Astrocyte (in vitro differentiated cells and primary cell): ENCODE measurements around the gene AGPAT3. TPM values are rescaled to one million over a fixed set of nuclear protein-coding genes. Genes with fewer than 3 reads are reported as not detected.

Experiments used
- DNase-seq: peaks from one replicate; pipeline ENCODE4 v3.0.0-alpha.2; 2010; ENCODE audit warnings: low read depth
- FAIRE-seq: peaks from 2 replicates; lab custom pipeline; 2011; peaks lifted over from hg19 to GRCh38; lab: Jason Lieb, UNC
- H2AFZ ChIP-seq: 2 replicates; pipeline ENCODE4 v1.6.0; 2012; ENCODE audit warnings: low read depth, low read length, inconsistent platforms
- H3K27ac ChIP-seq: 2 replicates; pipeline ENCODE4 v1.5.1; 2011; ENCODE audit warnings: low read depth, low read length, inconsistent platforms
- H3K27me3 ChIP-seq: 2 replicates; pipeline ENCODE4 v1.6.0; 2011; ENCODE audit warnings: low read length, inconsistent platforms; ENCODE audit not compliant: insufficient read depth
- H3K36me3 ChIP-seq: 2 replicates; pipeline ENCODE4 v1.5.1; 2011; ENCODE audit warnings: low read length, inconsistent platforms; ENCODE audit not compliant: insufficient read depth
- H3K4me1 ChIP-seq: 2 replicates; pipeline ENCODE4 v1.5.1; 2011; ENCODE audit warnings: low read length, inconsistent platforms; ENCODE audit not compliant: insufficient read depth
- H3K4me2 ChIP-seq: 2 replicates; pipeline ENCODE4 v1.6.0; 2012; ENCODE audit warnings: low read length, inconsistent platforms
- H3K4me3 ChIP-seq: 2 replicates; pipeline ENCODE4 v1.5.1; 2011; ENCODE audit warnings: low read depth, mild to moderate bottlenecking, low read length, inconsistent platforms; ENCODE audit not compliant: insufficient read depth
- H3K79me2 ChIP-seq: 2 replicates; pipeline ENCODE4 v1.6.0; 2012; ENCODE audit warnings: mild to moderate bottlenecking, low read length, inconsistent platforms; ENCODE audit not compliant: insufficient read depth
- H3K9ac ChIP-seq: 2 replicates; pipeline ENCODE4 v1.6.0; 2012; ENCODE audit warnings: mild to moderate bottlenecking, low read length, inconsistent platforms
- H3K9me3 ChIP-seq: 2 replicates; pipeline ENCODE4 v1.5.1; 2012; ENCODE audit warnings: low read depth, mild to moderate bottlenecking, low read length, inconsistent platforms; ENCODE audit not compliant: insufficient read depth
- H4K20me1 ChIP-seq: 2 replicates; pipeline ENCODE4 v1.6.0; 2012; ENCODE audit warnings: low read length, inconsistent platforms; ENCODE audit not compliant: insufficient read depth
- H3K27ac Mint-ChIP-seq: one replicate; pipeline ENCODE4 v1.8.0; 2021; ENCODE audit warnings: mild to moderate bottlenecking, mixed read lengths; ENCODE audit not compliant: unreplicated experiment
- H3K27me3 Mint-ChIP-seq: one replicate; pipeline ENCODE4 v1.8.0; 2021; ENCODE audit warnings: low read depth, mixed read lengths; ENCODE audit not compliant: unreplicated experiment
- H3K36me3 Mint-ChIP-seq: one replicate; pipeline ENCODE4 v1.8.0; 2021; ENCODE audit warnings: low read depth, mixed read lengths; ENCODE audit not compliant: unreplicated experiment
- H3K4me1 Mint-ChIP-seq: one replicate; pipeline ENCODE4 v1.8.0; 2021; ENCODE audit warnings: low read depth, mixed read lengths; ENCODE audit not compliant: unreplicated experiment
- H3K4me3 Mint-ChIP-seq: one replicate; pipeline ENCODE4 v1.8.0; 2021; ENCODE audit warnings: mild to moderate bottlenecking, moderate library complexity, mixed read lengths; ENCODE audit not compliant: unreplicated experiment
- H3K9me3 Mint-ChIP-seq: one replicate; pipeline ENCODE4 v1.8.0; 2021; ENCODE audit warnings: mild to moderate bottlenecking, mixed read lengths; ENCODE audit not compliant: unreplicated experiment
- EZH2 ChIP-seq: IDR thresholded peaks from 2 replicates; pipeline ENCODE4 v1.6.1; 2012; ENCODE audit warnings: mild to moderate bottlenecking, low read length, inconsistent platforms; ENCODE audit not compliant: insufficient read depth
- total RNA-seq: library from RNA; stranded (reverse); gene quantifications from 2 replicates; pipeline ENCODE4 v1.2.1, GENCODE V29; 2021
- TF ChIP-seq, protein P1 (sequence below): IDR thresholded peaks from 2 replicates; pipeline ENCODE4 v1.5.1; 2011; ENCODE audit warnings: low read depth, mild to moderate bottlenecking, inconsistent platforms, low read length, moderate library complexity; ENCODE audit not compliant: insufficient read depth

AGPAT3 gene
- total RNA-seq, 1 donor from 2014 or later: 34.7 TPM

DNA sequence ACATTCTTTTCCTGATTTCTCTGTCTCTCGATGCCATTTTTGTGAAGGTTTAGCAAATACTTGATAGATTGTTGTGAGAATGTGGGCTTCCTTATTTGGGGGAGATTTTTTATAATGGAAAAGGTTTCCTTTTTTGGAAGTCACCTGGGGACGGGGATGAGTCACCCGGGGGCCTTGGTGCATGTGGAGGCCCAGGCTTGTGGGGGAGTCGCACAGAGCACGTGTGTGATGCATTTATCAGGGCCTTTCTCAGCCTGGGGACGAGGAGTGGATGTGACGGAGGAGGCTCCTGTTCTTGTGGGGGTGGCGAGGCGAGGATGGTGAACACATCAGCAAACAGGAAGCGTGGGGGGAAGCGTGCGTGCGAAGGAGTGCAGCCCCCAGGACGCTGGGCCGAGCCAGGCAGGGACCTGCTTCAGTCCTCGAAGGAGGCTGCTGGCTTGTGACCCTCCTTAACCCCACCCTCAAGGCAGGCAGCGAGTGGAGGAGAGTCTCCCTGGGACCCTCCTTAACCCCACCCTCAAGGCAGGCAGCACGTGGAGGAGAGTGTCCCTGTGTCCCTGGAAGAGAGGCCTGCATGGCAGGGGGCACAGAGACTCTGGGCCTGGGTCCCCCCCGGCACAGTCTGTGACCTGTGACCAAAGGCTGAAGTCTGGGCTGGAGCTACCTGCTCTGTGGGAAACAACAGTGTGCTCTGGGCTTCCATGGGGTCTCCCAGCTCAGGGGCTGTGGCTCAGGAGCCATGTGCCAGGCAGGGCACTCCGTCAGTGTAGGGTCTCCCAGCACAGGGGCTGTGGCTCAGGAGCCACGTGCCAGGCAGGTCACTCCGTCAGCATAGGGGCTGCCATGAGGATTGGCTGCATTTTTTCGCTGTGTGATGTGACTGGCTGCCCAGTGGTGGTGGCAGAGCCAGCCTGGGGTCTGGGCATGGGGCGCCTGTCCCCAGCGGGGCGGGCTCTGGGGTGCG lies 57.2 kb downstream of the AGPAT3 start:
- no peaks in the 10 kb centered on the region for H3K36me3 ChIP-seq
- H3K4me3 ChIP-seq: no peak overlapping the region
- DNase-seq (peak; percentile 29), FAIRE-seq (no peak)
- no peak overlapping the region for H3K27ac ChIP-seq
- no peak for TF ChIP-seq EZH2
- TF ChIP-seq, protein P1, sequence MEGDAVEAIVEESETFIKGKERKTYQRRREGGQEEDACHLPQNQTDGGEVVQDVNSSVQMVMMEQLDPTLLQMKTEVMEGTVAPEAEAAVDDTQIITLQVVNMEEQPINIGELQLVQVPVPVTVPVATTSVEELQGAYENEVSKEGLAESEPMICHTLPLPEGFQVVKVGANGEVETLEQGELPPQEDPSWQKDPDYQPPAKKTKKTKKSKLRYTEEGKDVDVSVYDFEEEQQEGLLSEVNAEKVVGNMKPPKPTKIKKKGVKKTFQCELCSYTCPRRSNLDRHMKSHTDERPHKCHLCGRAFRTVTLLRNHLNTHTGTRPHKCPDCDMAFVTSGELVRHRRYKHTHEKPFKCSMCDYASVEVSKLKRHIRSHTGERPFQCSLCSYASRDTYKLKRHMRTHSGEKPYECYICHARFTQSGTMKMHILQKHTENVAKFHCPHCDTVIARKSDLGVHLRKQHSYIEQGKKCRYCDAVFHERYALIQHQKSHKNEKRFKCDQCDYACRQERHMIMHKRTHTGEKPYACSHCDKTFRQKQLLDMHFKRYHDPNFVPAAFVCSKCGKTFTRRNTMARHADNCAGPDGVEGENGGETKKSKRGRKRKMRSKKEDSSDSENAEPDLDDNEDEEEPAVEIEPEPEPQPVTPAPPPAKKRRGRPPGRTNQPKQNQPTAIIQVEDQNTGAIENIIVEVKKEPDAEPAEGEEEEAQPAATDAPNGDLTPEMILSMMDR: no peak
- no peaks in the 10 kb centered on the region for H3K9me3 Mint-ChIP-seq
- H3K9ac ChIP-seq: no peak overlapping the region
- H4K20me1 ChIP-seq: peaks cover 69% of the 10 kb centered on the region
- peaks cover 5% of the 10 kb centered on the region for H3K36me3 Mint-ChIP-seq
- H3K27me3 Mint-ChIP-seq: no peaks in the 10 kb centered on the region
- no peaks in the 10 kb centered on the region for H3K9me3 ChIP-seq
- H3K4me1 Mint-ChIP-seq: peaks cover 22% of the 10 kb centered on the region
- H2AFZ ChIP-seq: no peak overlapping the region
- peak overlapping the region; percentile 12 for H3K27ac Mint-ChIP-seq
- peaks cover 10% of the 10 kb centered on the region for H3K4me1 ChIP-seq
- peaks cover 27% of the 10 kb centered on the region for H3K79me2 ChIP-seq
- peak overlapping the region; percentile 19 for H3K4me2 ChIP-seq
- H3K4me3 Mint-ChIP-seq: no peak overlapping the region
- H3K27me3 ChIP-seq: no peaks in the 10 kb centered on the region

GRCh38 chr21:43922949-43923348 lies 57.9 kb downstream of the AGPAT3 start:
- H3K4me2 ChIP-seq: no peak overlapping the region
- no peak overlapping the region for H3K9ac ChIP-seq
- no peaks in the 10 kb centered on the region for H3K36me3 ChIP-seq
- Mint-ChIP-seq H3K4me3 (no peak overlapping the region), H3K27me3 (no peaks in the 10 kb centered on the region), H3K9me3 (no peaks in the 10 kb centered on the region), H3K36me3 (peaks cover 5% of the 10 kb centered on the region), H3K27ac (no peak overlapping the region), H3K4me1 (peaks cover 22% of the 10 kb centered on the region)
- H3K9me3 ChIP-seq: no peaks in the 10 kb centered on the region
- H3K27ac ChIP-seq: no peak overlapping the region
- H3K4me3 ChIP-seq: no peak overlapping the region
- peaks cover 10% of the 10 kb centered on the region for H3K4me1 ChIP-seq
- TF ChIP-seq, protein P1: no peak
- TF ChIP-seq EZH2: no peak
- FAIRE-seq (no peak), DNase-seq (no peak)
- H3K27me3 ChIP-seq: no peaks in the 10 kb centered on the region
- H3K79me2 ChIP-seq: peaks cover 20% of the 10 kb centered on the region
- H2AFZ ChIP-seq: no peak overlapping the region
- peaks cover 65% of the 10 kb centered on the region for H4K20me1 ChIP-seq

GRCh38 chr21:43923391-43923790 lies 58.4 kb downstream of the AGPAT3 start:
- Histone ChIP-seq H3K9ac (no peak overlapping the region), H3K36me3 (no peaks in the 10 kb centered on the region), H4K20me1 (peaks cover 61% of the 10 kb centered on the region), H3K4me1 (peaks cover 10% of the 10 kb centered on the region), H3K79me2 (peaks cover 17% of the 10 kb centered on the region), H3K27me3 (no peaks in the 10 kb centered on the region), H3K4me2 (no peak overlapping the region), H2AFZ (no peak overlapping the region), H3K27ac (no peak overlapping the region), H3K4me3 (no peak overlapping the region), H3K9me3 (no peaks in the 10 kb centered on the region)
- H3K27ac Mint-ChIP-seq: no peak overlapping the region
- no peak for FAIRE-seq
- H3K27me3 Mint-ChIP-seq: no peaks in the 10 kb centered on the region
- no peaks in the 10 kb centered on the region for H3K9me3 Mint-ChIP-seq
- H3K4me3 Mint-ChIP-seq: no peak overlapping the region
- TF ChIP-seq, protein P1: no peak
- TF ChIP-seq EZH2: no peak
- peaks cover 5% of the 10 kb centered on the region for H3K36me3 Mint-ChIP-seq
- DNase-seq: no peak
- peaks cover 22% of the 10 kb centered on the region for H3K4me1 Mint-ChIP-seq
